ENCODE data around the gene PFKL.

PFKL gene

GRCh38 chr21:44347911-44348451 lies 48.1 kb downstream of the PFKL start:
- TF ChIP-seq EP300 (IDR thresholded peaks at IDR 0.05; ENCODE audit: borderline replicate concordance): no peak
- no peak for TF ChIP-seq CEBPB (IDR thresholded peaks at IDR 0.05)
- TF ChIP-seq REST (IDR thresholded peaks at IDR 0.05; ENCODE audit: low read depth): no peak
- TF ChIP-seq MAX (IDR thresholded peaks at IDR 0.05): no peak
- no peak for TF ChIP-seq ZBTB7A (IDR thresholded peaks at IDR 0.05; ENCODE audit: low read depth)
- no peak for TF ChIP-seq USF1 (IDR thresholded peaks at IDR 0.05)
- TF ChIP-seq RAD21 (IDR thresholded peaks at IDR 0.05; ENCODE audit: low read depth): no peak
- no peak for TF ChIP-seq CREB1 (IDR thresholded peaks at IDR 0.05; ENCODE audit: low read depth)

- TF ChIP-seq FOXM1 (IDR thresholded peaks at IDR 0.05; ENCODE audit: borderline replicate concordance, low read depth): no peak
- TF ChIP-seq YY1 (IDR thresholded peaks at IDR 0.05; ENCODE audit: low read depth): no peak
- TF ChIP-seq REST (IDR thresholded peaks at IDR 0.05; ENCODE audit: low read depth): no peak
- TF ChIP-seq TEAD4 (IDR thresholded peaks at IDR 0.05): no peak
- no peak for TF ChIP-seq CREB1 (IDR thresholded peaks at IDR 0.05; ENCODE audit: low read depth)
- no peak for TF ChIP-seq EGR1 (IDR thresholded peaks at IDR 0.05)
- TF ChIP-seq CEBPB (IDR thresholded peaks at IDR 0.05): no peak
- no peak for TF ChIP-seq EP300 (IDR thresholded peaks at IDR 0.05; ENCODE audit: borderline replicate concordance)
- TF ChIP-seq RAD21 (IDR thresholded peaks at IDR 0.05; ENCODE audit: low read depth): no peak
- TF ChIP-seq USF1 (IDR thresholded peaks at IDR 0.05): no peak
- TF ChIP-seq MAX (IDR thresholded peaks at IDR 0.05): no peak
- no peak for TF ChIP-seq TAF1 (IDR thresholded peaks at IDR 0.05; ENCODE audit: low read depth)
- TF ChIP-seq ZBTB7A (IDR thresholded peaks at IDR 0.05; ENCODE audit: low read depth): no peak
- no peak for TF ChIP-seq TCF12 (IDR thresholded peaks at IDR 0.05; ENCODE audit: low read depth)
These were observed 49.0 kb downstream of the PFKL start for GRCh38 chr21:44348861-44349260.

- TF ChIP-seq YY1 (IDR thresholded peaks at IDR 0.05; ENCODE audit: low read depth) (no peak), TEAD4 (IDR thresholded peaks at IDR 0.05) (no peak), FOXM1 (IDR thresholded peaks at IDR 0.05; ENCODE audit: borderline replicate concordance, low read depth) (no peak), CEBPB (IDR thresholded peaks at IDR 0.05) (no peak), NFIC (IDR thresholded peaks at IDR 0.05) (no peak), RAD21 (IDR thresholded peaks at IDR 0.05; ENCODE audit: low read depth) (no peak), MAX (IDR thresholded peaks at IDR 0.05) (no peak), CREB1 (IDR thresholded peaks at IDR 0.05; ENCODE audit: low read depth) (no peak), EP300 (IDR thresholded peaks at IDR 0.05; ENCODE audit: borderline replicate concordance) (no peak), EGR1 (IDR thresholded peaks at IDR 0.05) (no peak), USF1 (IDR thresholded peaks at IDR 0.05) (no peak), TAF1 (IDR thresholded peaks at IDR 0.05; ENCODE audit: low read depth) (no peak), TCF12 (IDR thresholded peaks at IDR 0.05; ENCODE audit: low read depth) (no peak), REST (IDR thresholded peaks at IDR 0.05; ENCODE audit: low read depth) (no peak), ZBTB7A (IDR thresholded peaks at IDR 0.05; ENCODE audit: low read depth) (no peak)
These were observed 49.6 kb downstream of the PFKL start for GRCh38 chr21:44349416-44349846.
